Stimulated activated naive CD8-positive, alpha-beta T cell treated with anti-CD3 and anti-CD28 coated beads, Interleukin-15, amount 100 ng/mL, for 72 hours (primary cell): ENCODE results near the gene C1orf21.

Source experiments
- ATAC-seq: fragments of 150-1000 bp; cut with Tn5 transposase; 2 replicates; pipeline ENCODE4 v1.10.0; 2021; ENCODE audit warnings: mild to moderate bottlenecking, moderate library complexity
- DNase-seq, 2 donors: peaks; one replicate each; pipeline ENCODE4 v3.0.0; 2021 to 2022
- H3K27ac Mint-ChIP-seq, 2 donors: one replicate each; pipeline ENCODE4 v1.8.0; 2022; ENCODE audit warnings: mild to moderate bottlenecking in 2 of 2, mixed read lengths in 2 of 2, moderate library complexity in 2 of 2
- H3K27me3 Mint-ChIP-seq: one replicate; pipeline ENCODE4 v1.8.0; 2022; ENCODE audit warnings: mixed read lengths
- H3K4me1 Mint-ChIP-seq: one replicate; pipeline ENCODE4 v1.8.0; 2022; ENCODE audit warnings: mild to moderate bottlenecking, mixed read lengths
- H3K4me3 Mint-ChIP-seq, 2 donors: one replicate each; pipeline ENCODE4 v1.8.0; 2022; ENCODE audit warnings: mild to moderate bottlenecking in 2 of 2, mixed read lengths in 2 of 2, moderate library complexity in 1 of 2
- H3K9me3 Mint-ChIP-seq, 2 donors: one replicate each; pipeline ENCODE4 v1.8.0; 2022; ENCODE audit warnings: mixed read lengths in 2 of 2

C1orf21 gene

GRCh38 chr1:184517130-184517529 lies 130.3 kb downstream of the C1orf21 start:
- Mint-ChIP-seq H3K9me3 (no peaks in the 10 kb centered on the region), H3K27me3 (peaks cover 9% of the 10 kb centered on the region), H3K27ac (no peak overlapping the region), H3K4me1 (no peaks in the 10 kb centered on the region), H3K4me3 (no peak overlapping the region)
- DNase-seq, result no peak
- no peak for ATAC-seq

- no peaks in the 10 kb centered on the region for H3K4me1 Mint-ChIP-seq
These were observed 132.0 kb downstream of the C1orf21 start for GRCh38 chr1:184518736-184519357.

GRCh38 chr1:184520336-184520735 lies 133.5 kb downstream of the C1orf21 start:
- ATAC-seq (no peak), DNase-seq (no peak)
- H3K4me3 Mint-ChIP-seq, result no peak overlapping the region

More at GRCh38 chr1:184518736-184519357, 132.0 kb downstream of the C1orf21 start:
- Mint-ChIP-seq H3K9me3 (no peaks in the 10 kb centered on the region), H3K27ac (no peak overlapping the region), H3K27me3 (peaks cover 9% of the 10 kb centered on the region), H3K4me3 (no peak overlapping the region)
- ATAC-seq (no peak), DNase-seq (no peak)

GRCh38 chr1:184524248-184524647 lies 137.4 kb downstream of the C1orf21 start:
- H3K4me1 Mint-ChIP-seq, result no peaks in the 10 kb centered on the region
- no peaks in the 10 kb centered on the region for H3K27me3 Mint-ChIP-seq
- DNase-seq (no peak), ATAC-seq (no peak)
- H3K9me3 Mint-ChIP-seq, result no peaks in the 10 kb centered on the region
- no peak overlapping the region for H3K27ac Mint-ChIP-seq
- no peak overlapping the region for H3K4me3 Mint-ChIP-seq

More at GRCh38 chr1:184520336-184520735, 133.5 kb downstream of the C1orf21 start:
- peaks cover 9% of the 10 kb centered on the region for H3K27me3 Mint-ChIP-seq
- no peaks in the 10 kb centered on the region for H3K9me3 Mint-ChIP-seq
- H3K4me1 Mint-ChIP-seq, result no peaks in the 10 kb centered on the region
- H3K27ac Mint-ChIP-seq, result no peak overlapping the region

GRCh38 chr1:184527402-184527801 lies 140.6 kb downstream of the C1orf21 start:
- H3K4me3 Mint-ChIP-seq, result no peak overlapping the region

GRCh38 chr1:184530226-184530625 lies 143.4 kb downstream of the C1orf21 start:
- no peak for DNase-seq
- Mint-ChIP-seq H3K27me3 (peaks cover 10% of the 10 kb centered on the region), H3K4me1 (no peaks in the 10 kb centered on the region), H3K27ac (no peak overlapping the region), H3K4me3 (no peak overlapping the region), H3K9me3 (peaks cover 0 to 9% of the 10 kb centered on the region in 2 donors)
- no peak for ATAC-seq

More at GRCh38 chr1:184527402-184527801, 140.6 kb downstream of the C1orf21 start:
- no peak for DNase-seq
- Mint-ChIP-seq H3K27ac (no peak overlapping the region), H3K9me3 (no peaks in the 10 kb centered on the region), H3K4me1 (no peaks in the 10 kb centered on the region), H3K27me3 (no peaks in the 10 kb centered on the region)
- no peak for ATAC-seq

- H3K4me1 Mint-ChIP-seq, result no peaks in the 10 kb centered on the region
- no peak overlapping the region for H3K27ac Mint-ChIP-seq
- peaks cover 0 to 12% of the 10 kb centered on the region in 2 donors for H3K9me3 Mint-ChIP-seq
- ATAC-seq, result no peak
- no peak overlapping the region for H3K4me3 Mint-ChIP-seq
- H3K27me3 Mint-ChIP-seq, result peaks cover 10% of the 10 kb centered on the region
- DNase-seq, result no peak
These were observed 144.5 kb downstream of the C1orf21 start for GRCh38 chr1:184531296-184531695.

- Mint-ChIP-seq H3K27ac (no peak overlapping the region), H3K27me3 (peaks cover 10% of the 10 kb centered on the region), H3K9me3 (peaks cover 0 to 19% of the 10 kb centered on the region in 2 donors), H3K4me1 (no peaks in the 10 kb centered on the region), H3K4me3 (no peak overlapping the region)
- ATAC-seq, result no peak
- no peak for DNase-seq
These were observed 145.4 kb downstream of the C1orf21 start for GRCh38 chr1:184532199-184532598.

GRCh38 chr1:184533049-184533448 lies 146.2 kb downstream of the C1orf21 start:
- no peak for ATAC-seq
- Mint-ChIP-seq H3K27me3 (peaks cover 10% of the 10 kb centered on the region), H3K4me1 (no peaks in the 10 kb centered on the region), H3K27ac (peak overlapping the region in 1 of 2 donors; percentile 42), H3K4me3 (no peak overlapping the region), H3K9me3 (peaks cover 0 to 23% of the 10 kb centered on the region in 2 donors)
- no peak for DNase-seq

GRCh38 chr1:184533915-184534314 lies 147.1 kb downstream of the C1orf21 start:
- Mint-ChIP-seq H3K9me3 (peaks cover 7 to 23% of the 10 kb centered on the region in 2 donors), H3K27ac (no peak overlapping the region), H3K4me1 (no peaks in the 10 kb centered on the region), H3K4me3 (no peak overlapping the region), H3K27me3 (peaks cover 10% of the 10 kb centered on the region)
- DNase-seq (no peak), ATAC-seq (no peak)

- Mint-ChIP-seq H3K9me3 (peaks cover 11 to 23% of the 10 kb centered on the region in 2 donors), H3K4me3 (no peak overlapping the region), H3K27ac (no peak overlapping the region), H3K4me1 (no peaks in the 10 kb centered on the region), H3K27me3 (peaks cover 10% of the 10 kb centered on the region)
- ATAC-seq, result no peak
- DNase-seq, result no peak
These were observed 147.9 kb downstream of the C1orf21 start for GRCh38 chr1:184534690-184535089.

- no peak overlapping the region for H3K4me3 Mint-ChIP-seq
- H3K9me3 Mint-ChIP-seq, result peaks cover 11 to 23% of the 10 kb centered on the region in 2 donors
- DNase-seq (no peak), ATAC-seq (no peak)
- H3K27me3 Mint-ChIP-seq, result peaks cover 10% of the 10 kb centered on the region
- no peak overlapping the region for H3K27ac Mint-ChIP-seq
- no peaks in the 10 kb centered on the region for H3K4me1 Mint-ChIP-seq
These were observed 148.6 kb downstream of the C1orf21 start for GRCh38 chr1:184535191-184535970.

- no peaks in the 10 kb centered on the region for H3K4me1 Mint-ChIP-seq
- peaks cover 11% of the 10 kb centered on the region for H3K27me3 Mint-ChIP-seq
- H3K27ac Mint-ChIP-seq, result no peak overlapping the region
- no peak overlapping the region for H3K4me3 Mint-ChIP-seq
- no peak for ATAC-seq
- no peak for DNase-seq
- peaks cover 11 to 23% of the 10 kb centered on the region in 2 donors for H3K9me3 Mint-ChIP-seq
These were observed 149.6 kb downstream of the C1orf21 start for GRCh38 chr1:184536246-184536985.

- H3K27ac Mint-ChIP-seq, result no peak overlapping the region
- H3K9me3 Mint-ChIP-seq, result peaks cover 11 to 18% of the 10 kb centered on the region in 2 donors
- no peak for DNase-seq
- H3K4me3 Mint-ChIP-seq, result no peak overlapping the region
- peaks cover 11% of the 10 kb centered on the region for H3K27me3 Mint-ChIP-seq
- ATAC-seq, result no peak
- H3K4me1 Mint-ChIP-seq, result no peaks in the 10 kb centered on the region
These were observed 152.8 kb downstream of the C1orf21 start for GRCh38 chr1:184539580-184539979.

GRCh38 chr1:184541537-184542152 lies 154.8 kb downstream of the C1orf21 start:
- H3K27ac Mint-ChIP-seq, result no peak overlapping the region
- no peak for ATAC-seq

More at GRCh38 chr1:184541537-184542152, 154.8 kb downstream of the C1orf21 start:
- peaks cover 8 to 11% of the 10 kb centered on the region in 2 donors for H3K9me3 Mint-ChIP-seq
- no peak for DNase-seq
- H3K4me3 Mint-ChIP-seq, result no peak overlapping the region
- peaks cover 5% of the 10 kb centered on the region for H3K27me3 Mint-ChIP-seq
- H3K4me1 Mint-ChIP-seq, result no peaks in the 10 kb centered on the region
